Calu3 (cell line): Measurements from ENCODE around the gene HDLBP. TPM values are rescaled to one million over a fixed set of nuclear protein-coding genes. Genes with fewer than 3 reads are reported as not detected.
A peak's percentile ranks its signal among the peaks of the same experiment; 100 is the strongest.

Source experiments
- BruUV-seq: library from RNA; stranded (reverse); fragments of 400-500 nt; replicated peaks from 2 replicates; lab custom pipeline; 2021; lab: Mats Ljungman, UMichigan
- CTCF ChIA-PET: fragments of 300-600 bp; sonication (Branson Sonifier 250); formaldehyde crosslinking; loops from one replicate; lab custom pipeline; 2022; ENCODE audit warnings: antibody characterized with exemption; lab: Charles Lee
- DNase-seq: peaks from one replicate; pipeline ENCODE4 v3.0.0; 2022
- H3K27ac Mint-ChIP-seq: one replicate; pipeline ENCODE4 v1.8.0; 2022; ENCODE audit warnings: mixed read lengths; ENCODE audit not compliant: unreplicated experiment
- H3K27me3 Mint-ChIP-seq: one replicate; pipeline ENCODE4 v1.8.0; 2022; ENCODE audit warnings: mixed read lengths; ENCODE audit not compliant: unreplicated experiment
- H3K36me3 Mint-ChIP-seq: one replicate; pipeline ENCODE4 v1.8.0; 2022; ENCODE audit warnings: mild to moderate bottlenecking, moderate library complexity, mixed read lengths; ENCODE audit not compliant: insufficient read depth, unreplicated experiment
- H3K4me1 Mint-ChIP-seq: one replicate; pipeline ENCODE4 v1.8.0; 2022; ENCODE audit warnings: mild to moderate bottlenecking, low read depth, mixed read lengths; ENCODE audit not compliant: unreplicated experiment
- H3K4me3 Mint-ChIP-seq: one replicate; pipeline ENCODE4 v1.8.0; 2022; ENCODE audit warnings: mild to moderate bottlenecking, low read depth, moderate library complexity, mixed read lengths; ENCODE audit not compliant: unreplicated experiment
- H3K9me3 Mint-ChIP-seq: one replicate; pipeline ENCODE4 v1.8.0; 2022; ENCODE audit warnings: low read depth, mixed read lengths; ENCODE audit not compliant: unreplicated experiment
- CTCF ChIP-seq: fragments of 200-600 bp; IDR thresholded peaks from one replicate; pipeline ENCODE4 v1.8.0; 2022; ENCODE audit warnings: antibody characterized with exemption; ENCODE audit not compliant: unreplicated experiment
- intact Hi-C: fragments of 100-400 bp; cut with micrococcal nuclease; formaldehyde crosslinking; loops from one replicate; pipeline ENCODE4 v1.10.0; 2022; ENCODE audit not compliant: unreplicated experiment
- total RNA-seq: library from RNA; stranded (reverse); gene quantifications from 2 replicates; pipeline ENCODE4 v1.2.3, GENCODE V29; 2022

Gene HDLBP
- total RNA-seq, 1 experiment from 2014 or later, result 493 TPM

DNA sequence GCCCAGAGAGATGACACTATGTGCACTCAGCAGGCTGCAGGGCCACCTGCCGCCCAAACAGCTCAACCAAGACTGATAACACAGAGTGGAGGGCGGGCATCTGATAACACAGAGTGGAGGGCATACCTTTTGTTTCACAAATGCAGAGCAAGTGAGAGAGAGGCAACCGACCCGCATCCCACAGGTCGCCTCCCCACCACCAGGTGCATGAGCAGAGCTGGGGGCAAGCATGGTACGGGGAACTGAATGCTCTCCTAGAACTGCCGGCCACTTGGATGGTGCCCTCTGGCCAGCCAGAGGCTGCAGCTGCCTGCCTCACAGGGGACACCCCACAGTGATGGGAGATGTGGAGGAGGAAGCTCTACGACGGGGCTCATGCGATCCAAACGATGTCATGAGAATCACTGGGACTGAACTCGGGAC, 77.5 kb downstream of the HDLBP start:
- no peak for TF ChIP-seq CTCF
- peak overlapping the region; percentile 41 for H3K27ac Mint-ChIP-seq
- H3K9me3 Mint-ChIP-seq, result no peaks in the 10 kb centered on the region
- no TSS peak for BruUV-seq
- H3K36me3 Mint-ChIP-seq, result peaks cover 84% of the 10 kb centered on the region
- intact Hi-C loops, result no loop called here
- DNase-seq, result no peak
- H3K4me3 Mint-ChIP-seq, result no peak overlapping the region
- no peaks in the 10 kb centered on the region for H3K4me1 Mint-ChIP-seq
- no peaks in the 10 kb centered on the region for H3K27me3 Mint-ChIP-seq
- CTCF ChIA-PET, result no interaction called here

- TF ChIP-seq CTCF, result peak; percentile 14
- CTCF ChIA-PET, result no interaction called here
- H3K4me1 Mint-ChIP-seq, result no peaks in the 10 kb centered on the region
- intact Hi-C loops, result no loop called here
- H3K27me3 Mint-ChIP-seq, result no peaks in the 10 kb centered on the region
- H3K27ac Mint-ChIP-seq, result peak overlapping the region; percentile 41
- H3K36me3 Mint-ChIP-seq, result peaks cover 84% of the 10 kb centered on the region
- no peaks in the 10 kb centered on the region for H3K9me3 Mint-ChIP-seq
- H3K4me3 Mint-ChIP-seq, result no peak overlapping the region
- DNase-seq, result no peak
- BruUV-seq, result no TSS peak
Observed at GRCh38 chr2:241237047-241237446, 78.4 kb downstream of the HDLBP start.

GRCh38 chr2:241235859-241236593, 79.4 kb downstream of the HDLBP start:
- CTCF ChIA-PET, result no interaction called here
- BruUV-seq, result no TSS peak
- H3K9me3 Mint-ChIP-seq, result no peaks in the 10 kb centered on the region
- no peak for TF ChIP-seq CTCF
- peak overlapping the region; percentile 41 for H3K27ac Mint-ChIP-seq
- no peak overlapping the region for H3K4me3 Mint-ChIP-seq
- H3K36me3 Mint-ChIP-seq, result peaks cover 84% of the 10 kb centered on the region
- intact Hi-C loops, result no loop called here
- DNase-seq, result no peak
- no peaks in the 10 kb centered on the region for H3K27me3 Mint-ChIP-seq
- no peaks in the 10 kb centered on the region for H3K4me1 Mint-ChIP-seq

DNA sequence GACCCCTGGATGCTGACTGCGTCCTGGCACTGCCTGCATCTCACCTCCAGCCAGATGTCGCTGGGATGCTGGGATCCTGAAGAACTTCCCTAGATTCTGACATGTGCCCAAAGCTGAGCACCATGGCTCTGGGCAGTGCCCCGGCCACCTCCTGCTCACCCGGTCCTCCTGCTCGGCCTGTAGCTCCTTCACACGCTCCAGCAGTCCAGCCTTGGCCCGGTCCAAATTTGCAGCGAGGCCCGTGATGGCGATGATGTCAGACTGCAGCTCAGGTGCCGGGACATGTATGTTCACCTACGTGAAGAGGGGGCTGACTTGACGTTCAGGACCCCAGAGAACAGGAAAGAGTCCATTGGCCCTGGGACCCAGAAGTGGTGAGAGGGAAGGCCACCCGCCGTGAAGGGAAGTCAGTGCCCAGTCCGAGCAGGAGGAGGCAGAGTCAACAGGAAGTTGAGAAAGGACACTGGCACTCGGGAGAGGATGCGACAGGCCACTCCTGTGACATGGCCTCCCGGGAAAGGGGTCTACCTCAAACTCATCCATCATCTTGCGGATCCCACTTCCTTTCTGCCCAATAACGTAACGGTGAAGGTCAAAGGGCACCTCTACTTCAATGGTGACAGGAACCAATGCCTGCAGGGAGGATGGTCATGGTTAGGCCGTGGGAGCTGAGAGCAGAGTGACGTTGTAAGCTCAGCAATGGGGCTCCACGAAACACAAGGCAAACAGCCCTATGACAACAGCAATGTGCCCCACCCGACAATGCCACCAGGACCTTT, 80.3 kb downstream of the HDLBP start:
- Mint-ChIP-seq H3K4me1 (no peaks in the 10 kb centered on the region), H3K27ac (no peak overlapping the region), H3K36me3 (peaks cover 84% of the 10 kb centered on the region), H3K27me3 (no peaks in the 10 kb centered on the region), H3K4me3 (no peak overlapping the region), H3K9me3 (no peaks in the 10 kb centered on the region)
- no peak for TF ChIP-seq CTCF
- no peak for DNase-seq
- no TSS peak for BruUV-seq
- intact Hi-C loops, result no loop called here
- CTCF ChIA-PET, result no interaction called here
